WTC11 (cell line): ENCODE results near the gene XIRP2. TPM values are rescaled to one million over a fixed set of nuclear protein-coding genes. Genes with fewer than 3 reads are reported as not detected.

Experiments
- ATAC-seq: fragments of 200-7000 bp; cut with Tn5 transposase; 2 replicates; pipeline ENCODE4 v1.10.0; 2021; ENCODE audit warnings: mild to moderate bottlenecking, moderate library complexity
- CTCF ChIA-PET: fragments of 300-600 bp; sonication (Branson Sonifier 250); formaldehyde crosslinking; loops from one replicate; lab custom pipeline; 2021; ENCODE audit warnings: antibody characterized with exemption; lab: Charles Lee
- POLR2A ChIA-PET: fragments of 350-600 bp; sonication (Branson Sonifier 250); formaldehyde crosslinking; loops from one replicate; lab custom pipeline; 2021; ENCODE audit warnings: antibody characterized with exemption; lab: Charles Lee
- DNase-seq: peaks from one replicate; pipeline ENCODE4 v3.0.0; 2021; ENCODE audit warnings: low spot score
- H3K27ac Mint-ChIP-seq: 2 replicates; pipeline ENCODE4 v1.8.0; 2021; ENCODE audit warnings: mixed read lengths
- H3K27me3 Mint-ChIP-seq: 2 replicates; pipeline ENCODE4 v1.8.0; 2021; ENCODE audit warnings: low read depth, mild to moderate bottlenecking, moderate library complexity, mixed read lengths
- H3K36me3 Mint-ChIP-seq: 2 replicates; pipeline ENCODE4 v1.8.0; 2021; ENCODE audit warnings: mixed read lengths
- H3K4me1 Mint-ChIP-seq: 2 replicates; pipeline ENCODE4 v1.8.0; 2022; ENCODE audit warnings: mixed read lengths
- H3K4me3 Mint-ChIP-seq: 2 replicates; pipeline ENCODE4 v1.8.0; 2021; ENCODE audit warnings: mild to moderate bottlenecking, moderate library complexity, mixed read lengths
- H3K9me3 Mint-ChIP-seq: 2 replicates; pipeline ENCODE4 v1.8.0; 2021; ENCODE audit warnings: mixed read lengths
- ATF3 ChIP-seq: sonication (generic); formaldehyde crosslinking; conservative IDR thresholded peaks from 2 replicates; pipeline ENCODE4 v1.8.1; 2022; ENCODE audit warnings: mild to moderate bottlenecking, missing genetic modification reagents
- CREM ChIP-seq: sonication (generic); formaldehyde crosslinking; IDR thresholded peaks from 2 replicates; pipeline ENCODE4 v1.8.1; 2022; ENCODE audit warnings: mild to moderate bottlenecking, missing genetic modification reagents, moderate library complexity
- CTCF ChIP-seq: fragments of 200-600 bp; IDR thresholded peaks from 2 replicates; pipeline ENCODE4 v1.8.0; 2022; ENCODE audit warnings: antibody characterized with exemption
- ELF4 ChIP-seq: sonication (generic); formaldehyde crosslinking; IDR thresholded peaks from 2 replicates; pipeline ENCODE4 v1.8.1; 2022; ENCODE audit warnings: low read depth, mild to moderate bottlenecking, moderate library complexity, missing genetic modification reagents
- FOXK1 ChIP-seq: sonication (generic); formaldehyde crosslinking; IDR thresholded peaks from 2 replicates; pipeline ENCODE4 v1.8.0; 2022; ENCODE audit warnings: mild to moderate bottlenecking, moderate library complexity, missing genetic modification reagents
- FOXP4 ChIP-seq: sonication (generic); formaldehyde crosslinking; IDR thresholded peaks from 2 replicates; pipeline ENCODE4 v1.8.0; 2022; ENCODE audit warnings: mild to moderate bottlenecking, missing genetic modification reagents
- GABPB1 ChIP-seq: sonication (generic); formaldehyde crosslinking; IDR thresholded peaks from 2 replicates; pipeline ENCODE4 v1.8.1; 2023; ENCODE audit warnings: mild to moderate bottlenecking, missing genetic modification reagents
- MLX ChIP-seq: sonication (generic); formaldehyde crosslinking; IDR thresholded peaks from 2 replicates; pipeline ENCODE4 v1.8.1; 2023; ENCODE audit warnings: mild to moderate bottlenecking, missing genetic modification reagents, moderate library complexity
- NFATC4 ChIP-seq: fragments of 250-450 bp; sonication (Bioruptor Pico); IDR thresholded peaks from 2 replicates; pipeline ENCODE4 v1.9.0; 2021; ENCODE audit warnings: mild to moderate bottlenecking
- NFYB ChIP-seq: sonication (generic); formaldehyde crosslinking; conservative IDR thresholded peaks from 2 replicates; pipeline ENCODE4 v1.8.0; 2022; ENCODE audit warnings: low read depth, missing genetic modification reagents
- OVOL2 ChIP-seq: fragments of 250-450 bp; sonication (Bioruptor Pico); IDR thresholded peaks from 2 replicates; pipeline ENCODE4 v1.9.0; 2021; ENCODE audit warnings: mild to moderate bottlenecking, borderline replicate concordance
- PRDM15 ChIP-seq: sonication (generic); formaldehyde crosslinking; IDR thresholded peaks from 2 replicates; pipeline ENCODE4 v1.8.0; 2022; ENCODE audit warnings: missing genetic modification reagents
- SMAD4 ChIP-seq: sonication (generic); formaldehyde crosslinking; IDR thresholded peaks from 2 replicates; pipeline ENCODE4 v1.8.0; 2022; ENCODE audit warnings: mild to moderate bottlenecking, missing genetic modification reagents
- USF2 ChIP-seq: sonication (generic); formaldehyde crosslinking; IDR thresholded peaks from 2 replicates; pipeline ENCODE4 v1.8.1; 2023; ENCODE audit warnings: mild to moderate bottlenecking, missing genetic modification reagents, moderate library complexity
- ZNF138 ChIP-seq: sonication (generic); formaldehyde crosslinking; conservative IDR thresholded peaks from 2 replicates; pipeline ENCODE4 v1.8.1; 2022; ENCODE audit warnings: mild to moderate bottlenecking, moderate library complexity, missing genetic modification reagents
- ZNF219 ChIP-seq: sonication (generic); formaldehyde crosslinking; IDR thresholded peaks from 2 replicates; pipeline ENCODE4 v1.8.0; 2023; ENCODE audit warnings: missing genetic modification reagents, mild to moderate bottlenecking, borderline replicate concordance
- ZNF263 ChIP-seq: sonication (generic); formaldehyde crosslinking; IDR thresholded peaks from 2 replicates; pipeline ENCODE4 v1.8.1; 2022; ENCODE audit warnings: low read depth, mild to moderate bottlenecking, moderate library complexity, missing genetic modification reagents
- ZNF396 ChIP-seq: fragments of 250-450 bp; sonication (Bioruptor Pico); IDR thresholded peaks from 2 replicates; pipeline ENCODE4 v1.8.0; 2021; ENCODE audit warnings: mild to moderate bottlenecking, moderate library complexity, borderline replicate concordance
- ZSCAN18 ChIP-seq: fragments of 250-450 bp; sonication (Bioruptor Pico); IDR thresholded peaks from 2 replicates; pipeline ENCODE4 v2.1.2; 2022; ENCODE audit warnings: mild to moderate bottlenecking, moderate library complexity
- total RNA-seq: library from RNA; stranded (reverse); gene quantifications from 3 replicates; pipeline ENCODE4 v1.2.3, GENCODE V29; 2021

The XIRP2 gene
- total RNA-seq, 1 experiment from 2014 or later: 0.87 TPM

GRCh38 chr2:167005096-167005495 is 116.8 kb downstream of the XIRP2 start:
- POLR2A ChIA-PET: no interaction called here
- no peaks in the 10 kb centered on the region for H3K27me3 Mint-ChIP-seq
- no peak for TF ChIP-seq ATF3
- TF ChIP-seq ZNF396 (CRISPR knock-in tag): no peak
- no peak for TF ChIP-seq USF2 (CRISPR knock-in tag)
- no peak for TF ChIP-seq ZNF138 (CRISPR knock-in tag)
- no peak for TF ChIP-seq NFYB (CRISPR knock-in tag)
- TF ChIP-seq CTCF: no peak
- TF ChIP-seq MLX: no peak
- no peak for TF ChIP-seq ZSCAN18 (CRISPR knock-in tag)
- no peak for TF ChIP-seq GABPB1 (CRISPR knock-in tag)
- TF ChIP-seq ELF4 (CRISPR knock-in tag): no peak
- TF ChIP-seq ZNF219 (CRISPR knock-in tag): no peak
- no peak for TF ChIP-seq ZNF263
- no peak for TF ChIP-seq SMAD4
- TF ChIP-seq FOXK1 (CRISPR knock-in tag): no peak
- TF ChIP-seq OVOL2 (CRISPR knock-in tag): no peak
- TF ChIP-seq CREM (CRISPR knock-in tag): no peak
- TF ChIP-seq FOXP4 (CRISPR knock-in tag): no peak
- no peak for TF ChIP-seq PRDM15
- no peak for TF ChIP-seq NFATC4 (CRISPR knock-in tag)
- TF ChIP-seq, all 79 proteins: peak for 0
- ATAC-seq (no peak), DNase-seq (no peak)
- Mint-ChIP-seq H3K36me3 (no peaks in the 10 kb centered on the region), H3K4me3 (no peak overlapping the region), H3K27ac (no peak overlapping the region), H3K4me1 (no peaks in the 10 kb centered on the region), H3K9me3 (peaks cover 7% of the 10 kb centered on the region; the same call in 1 of the 2 replicates)
- CTCF ChIA-PET: no interaction called here
